ENCODE data around the gene STK39. TPM values are rescaled to one million over a fixed set of nuclear protein-coding genes. Genes with fewer than 3 reads are reported as not detected.
A peak's percentile ranks its signal among the peaks of the same experiment; 100 is the strongest.

The STK39 gene
- total and polyA plus RNA-seq, 2 of the 4 experiments (the other 2 are of a cell fraction), result 11.8 to 16.4 TPM

- Histone ChIP-seq H2AK9ac (replicated peaks; ENCODE audit: low read depth, low read length, poor library complexity) (no peak overlapping the region), H2BK20ac (ENCODE audit: low read depth, low read length) (peak overlapping the region; percentile 77; the same call in 1 of the 2 replicates), H3K9ac (ENCODE audit: low read depth, low read length) (no peak overlapping the region), H3K18ac (ENCODE audit: low read depth, low read length) (peak overlapping the region; percentile 19; the same call in 1 of the 2 replicates), H2AFZ (replicated peaks; ENCODE audit: low read length, poor library complexity) (no peak overlapping the region), H3K4ac (ENCODE audit: low read depth, low read length) (peak overlapping the region; percentile 90; the same call in 1 of the 2 replicates), H4K8ac (ENCODE audit: low read depth in 2 of 2, low read length in 2 of 2) (peak overlapping the region; percentile 8 to 78; a peak in 1 of 4 replicates), H4K5ac (ENCODE audit: low read depth, low read length) (no peak overlapping the region), H2BK120ac (ENCODE audit: low read depth, low read length) (peak overlapping the region; percentile 95; the same call in 1 of the 2 replicates), H3K4me3 (ENCODE audit: insufficient read depth, low read depth, low read length) (no peak overlapping the region), H3K9me3 (ENCODE audit: control insufficient read depth, insufficient read depth, low read length) (no peaks in the 10 kb centered on the region), H3K14ac (replicated peaks; ENCODE audit: low read depth, low read length) (no peak overlapping the region), H3K4me1 (ENCODE audit: control insufficient read depth, insufficient read depth, low read length) (peaks cover 22% of the 10 kb centered on the region), H2BK5ac (ENCODE audit: low read depth, low read length, poor library complexity, severe bottlenecking) (peak overlapping the region; percentile 91), H3K4me2 (ENCODE audit: low read depth, low read length) (peak overlapping the region; percentile 53), H3K27ac (ENCODE audit: insufficient read depth, low read length) (peak overlapping the region; percentile 93), H3K36me3 (ENCODE audit: control insufficient read depth, insufficient read depth, low read length) (0 out of 2 replicates have a peak, but pooled peaks cover 2% of the 10 kb centered on the region), H3K23ac (ENCODE audit: low read depth, low read length) (0 out of 2 replicates have a peak overlapping the region, but pooled peaks have one; percentile 36), H3K9me1 (ENCODE audit: insufficient read depth, low read length) (peaks cover 25% of the 10 kb centered on the region), H2AK5ac (ENCODE audit: low read depth, low read length) (no peak overlapping the region; the same call in 1 of the 2 replicates), H3K27me3 (ENCODE audit: control insufficient read depth, insufficient read depth, low read length) (no peaks in the 10 kb centered on the region), H4K20me1 (ENCODE audit: insufficient read depth, low read length) (no peaks in the 10 kb centered on the region), H3K79me1 (ENCODE audit: low read depth in 1 of 2, low read length in 2 of 2) (peaks cover 31 to 74% of the 10 kb centered on the region in 2 experiments), H4K91ac (ENCODE audit: insufficient read depth, low read depth, low read length) (no peak overlapping the region; the same call in 1 of the 2 replicates), H3K56ac (ENCODE audit: extremely low read depth, insufficient read depth, low read length) (no peak overlapping the region), H2BK15ac (ENCODE audit: low read depth, low read length) (no peak overlapping the region)
- ATAC-seq (ENCODE audit: low read depth), result peak; percentile 84
- in situ Hi-C loops (cut with MboI; ENCODE audit: low sequenced_read_pairs), result no loop called here
- BruUV-seq (replicated peaks), result no TSS peak
- POLR2A ChIA-PET (ENCODE audit: unreplicated experiment), result no interaction called here
- TF ChIP-seq MAZ (IDR thresholded peaks at IDR 0.05; ENCODE audit: borderline replicate concordance, low read depth, low read length), result 0 out of 2 replicates have a peak, but pooled peaks have one; percentile 32
- no peak for TF ChIP-seq MAFK (IDR thresholded peaks at IDR 0.05; ENCODE audit: low read depth, low read length)
- peak; percentile 100 for TF ChIP-seq CEBPB (IDR thresholded peaks at IDR 0.05; ENCODE audit: low read depth, low read length)
- peak; percentile 85 for TF ChIP-seq FOS (IDR thresholded peaks at IDR 0.05; ENCODE audit: low read depth, low read length)
- no peak for TF ChIP-seq CTCF (conservative IDR thresholded peaks at IDR 0.05; ENCODE audit: low read depth, low read length)
- TF ChIP-seq POLR2A (IDR thresholded peaks at IDR 0.05; ENCODE audit: low read depth, low read length), result no peak
- TF ChIP-seq RCOR1 (IDR thresholded peaks at IDR 0.05; ENCODE audit: insufficient replicate concordance, low read length), result peak; percentile 97
- no peak for TF ChIP-seq ELK1 (IDR thresholded peaks at IDR 0.05; ENCODE audit: borderline replicate concordance, low read depth, low read length)
- no CpG with 5 or more reads among the region's 3 CpGs for WGBS, 2 experiments (ENCODE audit: extremely low coverage in 2 of 2, insufficient read length in 1 of 2)
- dilution Hi-C loops (cut with HindIII; ENCODE audit: low sequenced_read_pairs, unreplicated experiment), result no loop called here
- CTCF ChIA-PET, result interaction anchor here (0.6 to 0.9 kb wide), 2 partner anchors 9 to 169 kb away, joined by 3 read pairs; no protein-coding TSS in a partner anchor
- peak; percentile 95 for DNase-seq
- intact Hi-C loops (cut with micrococcal nuclease), result loop anchor here (5.0 kb wide), 1 partner anchor 36 kb away; the partner anchor contains the start of gene STK39
These were observed 36.4 kb downstream of the STK39 start for GRCh38 chr2:168210895-168211570.
